IMR-90 (cell line): ENCODE measurements around the gene SLC4A4. TPM values are rescaled to one million over a fixed set of nuclear protein-coding genes. Genes with fewer than 3 reads are reported as not detected.

Experiments
- ATAC-seq: fragments of 200-7000 bp; cut with Tn5 transposase; 2 replicates; pipeline ENCODE4 v1.9.1; 2020; ENCODE audit warnings: low read depth, mild to moderate bottlenecking, moderate library complexity
- BruUV-seq: library from RNA; stranded (reverse); fragments of 400-500 nt; replicated peaks from 2 replicates; lab custom pipeline; 2021; lab: Mats Ljungman, UMichigan
- CTCF ChIA-PET: fragments of 300-600 bp; formaldehyde crosslinking; extraction: SDS; loops from one replicate; lab custom pipeline; 2021; ENCODE audit warnings: antibody characterized with exemption; lab: Yijun Ruan, JAX
- POLR2A ChIA-PET: fragments of 300-600 bp; sonication (Branson Sonifier 250); formaldehyde crosslinking; loops from one replicate; lab custom pipeline; 2022; ENCODE audit warnings: antibody characterized with exemption; ENCODE audit not compliant: unreplicated experiment; lab: Charles Lee
- DNase-seq: peaks from one replicate; pipeline ENCODE4 v3.0.0; 2013
- H2AFZ ChIP-seq: replicated peaks from 2 replicates; pipeline ENCODE3; 2013; ENCODE audit warnings: low read length, mild to moderate bottlenecking; ENCODE audit not compliant: poor library complexity
- H2AK5ac ChIP-seq: 2 replicates; pipeline ENCODE4 v1.6.1; 2013; ENCODE audit warnings: low read depth, low read length, inconsistent platforms
- H2AK9ac ChIP-seq: replicated peaks from 2 replicates; pipeline ENCODE3; 2013; ENCODE audit warnings: mild to moderate bottlenecking, low read depth, low read length, moderate library complexity; ENCODE audit not compliant: poor library complexity
- H2BK120ac ChIP-seq: 2 replicates; pipeline ENCODE4 v1.6.1; 2013; ENCODE audit warnings: low read depth, low read length, inconsistent platforms
- H2BK15ac ChIP-seq: 3 replicates; pipeline ENCODE4 v1.6.1; 2013; ENCODE audit warnings: low read depth, low read length, inconsistent platforms
- H2BK20ac ChIP-seq: 2 replicates; pipeline ENCODE4 v1.6.1; 2013; ENCODE audit warnings: low read depth, mild to moderate bottlenecking, inconsistent platforms, low read length, moderate library complexity
- H2BK5ac ChIP-seq: 2 replicates; pipeline ENCODE4 v1.6.1; 2013; ENCODE audit warnings: mild to moderate bottlenecking, low read depth, low read length, inconsistent platforms; ENCODE audit not compliant: poor library complexity, severe bottlenecking
- H3K14ac ChIP-seq: replicated peaks from 2 replicates; pipeline ENCODE4 v1.6.1; 2013; ENCODE audit warnings: low read depth, low read length, inconsistent platforms
- H3K18ac ChIP-seq: 2 replicates; pipeline ENCODE4 v1.6.1; 2013; ENCODE audit warnings: low read depth, low read length, control low read depth
- H3K23ac ChIP-seq: 2 replicates; pipeline ENCODE4 v1.6.1; 2013; ENCODE audit warnings: low read depth, low read length, inconsistent platforms
- H3K27ac ChIP-seq: 2 replicates; pipeline ENCODE4 v1.5.1; 2013; ENCODE audit warnings: mild to moderate bottlenecking, control low read depth, low read length; ENCODE audit not compliant: insufficient read depth
- H3K27me3 ChIP-seq: 2 replicates; pipeline ENCODE4 v1.6.1; 2013; ENCODE audit warnings: low read length; ENCODE audit not compliant: control insufficient read depth, insufficient read depth
- H3K36me3 ChIP-seq: 2 replicates; pipeline ENCODE4 v1.6.1; 2013; ENCODE audit warnings: low read length, mixed read lengths; ENCODE audit not compliant: control insufficient read depth, insufficient read depth
- H3K4ac ChIP-seq: 2 replicates; pipeline ENCODE4 v1.6.1; 2013; ENCODE audit warnings: low read depth, low read length, inconsistent platforms
- H3K4me1 ChIP-seq: 2 replicates; pipeline ENCODE4 v1.6.1; 2013; ENCODE audit warnings: low read length, mixed read lengths; ENCODE audit not compliant: control insufficient read depth, insufficient read depth
- H3K4me2 ChIP-seq: 2 replicates; pipeline ENCODE4 v1.6.1; 2013; ENCODE audit warnings: low read depth, mild to moderate bottlenecking, control low read depth, low read length, moderate library complexity
- H3K4me3 ChIP-seq: 2 replicates; pipeline ENCODE4 v1.5.1; 2013; ENCODE audit warnings: low read depth, mild to moderate bottlenecking, control low read depth, low read length, moderate library complexity; ENCODE audit not compliant: insufficient read depth
- H3K56ac ChIP-seq: 2 replicates; pipeline ENCODE4 v1.6.1; 2013; ENCODE audit warnings: low read length, inconsistent platforms; ENCODE audit not compliant: insufficient read depth; ENCODE audit errors: extremely low read depth
- H3K79me1 ChIP-seq, 2 experiments: 2 replicates each; pipeline ENCODE4 v1.6.1; 2013; ENCODE audit warnings: low read length in 2 of 2, inconsistent platforms in 1 of 2, low read depth in 1 of 2
- H3K9ac ChIP-seq: 2 replicates; pipeline ENCODE4 v1.6.1; 2013; ENCODE audit warnings: low read depth, low read length, control low read depth
- H3K9me1 ChIP-seq: 2 replicates; pipeline ENCODE4 v1.6.1; 2013; ENCODE audit warnings: low read length, inconsistent platforms; ENCODE audit not compliant: insufficient read depth
- H3K9me3 ChIP-seq: 2 replicates; pipeline ENCODE4 v1.6.1; 2013; ENCODE audit warnings: low read length; ENCODE audit not compliant: control insufficient read depth, insufficient read depth
- H4K20me1 ChIP-seq: 2 replicates; pipeline ENCODE4 v1.6.1; 2013; ENCODE audit warnings: low read length, inconsistent platforms; ENCODE audit not compliant: insufficient read depth
- H4K5ac ChIP-seq: 2 replicates; pipeline ENCODE4 v1.6.1; 2013; ENCODE audit warnings: mild to moderate bottlenecking, low read depth, low read length, control low read depth
- H4K8ac ChIP-seq, 2 experiments: 2 replicates each; pipeline ENCODE4 v1.6.1; 2013; ENCODE audit warnings: low read depth in 2 of 2, low read length in 2 of 2, control low read depth in 1 of 2, inconsistent platforms in 1 of 2
- H4K91ac ChIP-seq: 2 replicates; pipeline ENCODE4 v1.6.1; 2013; ENCODE audit warnings: low read depth, low read length, inconsistent platforms; ENCODE audit not compliant: insufficient read depth
- BHLHE40 ChIP-seq: fragments of 150-350 bp; IDR thresholded peaks from 2 replicates; pipeline ENCODE4 v1.6.1; 2016; ENCODE audit warnings: mild to moderate bottlenecking, low read depth, low read length
- CEBPB ChIP-seq: IDR thresholded peaks from 2 replicates; pipeline ENCODE4 v1.6.1; 2012; ENCODE audit warnings: low read depth, low read length, improper control_type of control experiment
- CHD1 ChIP-seq: IDR thresholded peaks from 2 replicates; pipeline ENCODE4 v1.6.1; 2012; ENCODE audit warnings: low read depth, low read length, improper control_type of control experiment
- CTCF ChIP-seq: conservative IDR thresholded peaks from 2 replicates; pipeline ENCODE4 v1.5.1; 2012; ENCODE audit warnings: mild to moderate bottlenecking, low read depth, low read length, improper control_type of control experiment
- FOS ChIP-seq: fragments of 150-350 bp; IDR thresholded peaks from 2 replicates; pipeline ENCODE4 v1.6.1; 2016; ENCODE audit warnings: low read depth, low read length
- MAFK ChIP-seq: IDR thresholded peaks from 2 replicates; pipeline ENCODE4 v1.6.1; 2012; ENCODE audit warnings: low read depth, low read length, improper control_type of control experiment
- MAZ ChIP-seq: IDR thresholded peaks from 2 replicates; pipeline ENCODE4 v1.6.1; 2012; ENCODE audit warnings: low read depth, mild to moderate bottlenecking, low read length, improper control_type of control experiment, moderate library complexity, borderline replicate concordance
- MXI1 ChIP-seq: IDR thresholded peaks from 2 replicates; pipeline ENCODE4 v1.6.1; 2012; ENCODE audit warnings: low read depth, mild to moderate bottlenecking, low read length, moderate library complexity, borderline replicate concordance
- NFE2L2 ChIP-seq: fragments of 150-350 bp; IDR thresholded peaks from 2 replicates; pipeline ENCODE4 v1.6.1; 2016; ENCODE audit warnings: low read depth, mild to moderate bottlenecking, low read length
- POLR2A ChIP-seq: IDR thresholded peaks from 2 replicates; pipeline ENCODE4 v1.6.1; 2012; ENCODE audit warnings: mild to moderate bottlenecking, low read depth, low read length
- RAD21 ChIP-seq: IDR thresholded peaks from 2 replicates; pipeline ENCODE4 v1.6.1; 2012; ENCODE audit warnings: low read length, improper control_type of control experiment
- RCOR1 ChIP-seq: IDR thresholded peaks from 2 replicates; pipeline ENCODE4 v1.6.1; 2012; ENCODE audit warnings: mild to moderate bottlenecking, low read length, improper control_type of control experiment; ENCODE audit not compliant: insufficient replicate concordance
- RFX5 ChIP-seq: IDR thresholded peaks from 2 replicates; pipeline ENCODE4 v1.8.0; 2012; ENCODE audit warnings: low read depth, mild to moderate bottlenecking, low read length, moderate library complexity
- SMC3 ChIP-seq: fragments of 150-350 bp; IDR thresholded peaks from 2 replicates; pipeline ENCODE4 v1.6.1; 2016; ENCODE audit warnings: low read depth, mild to moderate bottlenecking, antibody characterized with exemption, low read length, moderate library complexity
- WGBS, 2 experiments: methylation state at CpG; one replicate each; pipeline versions ENCODE4 v1.1.5 to v1.1.7; 2013; ENCODE audit warnings: missing lambda C conversion rate in 2 of 2; ENCODE audit not compliant: insufficient read length in 1 of 2; ENCODE audit errors: extremely low coverage in 2 of 2; 5-methylcytosine and 5-hydroxymethylcytosine counted together
- dilution Hi-C: fragments of 300-500 bp; cut with HindIII; formaldehyde crosslinking; loops from one replicate; pipeline ENCODE4 v1.14.3; 2018; ENCODE audit warnings: low sequenced_read_pairs; ENCODE audit not compliant: unreplicated experiment
- in situ Hi-C: fragments of 300-500 bp; cut with MboI; formaldehyde crosslinking; loops from 3 replicates; pipeline ENCODE4 v1.14.3; 2019; ENCODE audit warnings: low sequenced_read_pairs, inconsistent platforms, mixed read lengths
- intact Hi-C: fragments of 100-400 bp; cut with micrococcal nuclease; formaldehyde crosslinking; loops from 2 replicates; pipeline ENCODE4 v1.10.0; 2022
- polyA plus RNA-seq, 3 experiments: library from polyadenylated mRNA; depleted of rRNA; stranded (reverse); fragments of >200 nt; gene quantifications; 2 replicates each; pipeline ENCODE4 v1.2.3, GENCODE V29; 2012; ENCODE audit warnings: low replicate concordance in 1 of 3
- total RNA-seq: library from RNA; depleted of rRNA; stranded (reverse); fragments of >200 nt; gene quantifications from 2 replicates; pipeline ENCODE4 v1.2.3, GENCODE V29; 2012
- TF ChIP-seq, protein P1 (sequence below): fragments of 150-350 bp; IDR thresholded peaks from 2 replicates; pipeline ENCODE4 v1.6.1; 2016; ENCODE audit warnings: low read depth, mild to moderate bottlenecking, low read length, moderate library complexity, borderline replicate concordance

The SLC4A4 gene
- total and polyA plus RNA-seq, 2 of the 4 experiments (the other 2 are of a cell fraction) = 5.6 to 16.8 TPM

DNA sequence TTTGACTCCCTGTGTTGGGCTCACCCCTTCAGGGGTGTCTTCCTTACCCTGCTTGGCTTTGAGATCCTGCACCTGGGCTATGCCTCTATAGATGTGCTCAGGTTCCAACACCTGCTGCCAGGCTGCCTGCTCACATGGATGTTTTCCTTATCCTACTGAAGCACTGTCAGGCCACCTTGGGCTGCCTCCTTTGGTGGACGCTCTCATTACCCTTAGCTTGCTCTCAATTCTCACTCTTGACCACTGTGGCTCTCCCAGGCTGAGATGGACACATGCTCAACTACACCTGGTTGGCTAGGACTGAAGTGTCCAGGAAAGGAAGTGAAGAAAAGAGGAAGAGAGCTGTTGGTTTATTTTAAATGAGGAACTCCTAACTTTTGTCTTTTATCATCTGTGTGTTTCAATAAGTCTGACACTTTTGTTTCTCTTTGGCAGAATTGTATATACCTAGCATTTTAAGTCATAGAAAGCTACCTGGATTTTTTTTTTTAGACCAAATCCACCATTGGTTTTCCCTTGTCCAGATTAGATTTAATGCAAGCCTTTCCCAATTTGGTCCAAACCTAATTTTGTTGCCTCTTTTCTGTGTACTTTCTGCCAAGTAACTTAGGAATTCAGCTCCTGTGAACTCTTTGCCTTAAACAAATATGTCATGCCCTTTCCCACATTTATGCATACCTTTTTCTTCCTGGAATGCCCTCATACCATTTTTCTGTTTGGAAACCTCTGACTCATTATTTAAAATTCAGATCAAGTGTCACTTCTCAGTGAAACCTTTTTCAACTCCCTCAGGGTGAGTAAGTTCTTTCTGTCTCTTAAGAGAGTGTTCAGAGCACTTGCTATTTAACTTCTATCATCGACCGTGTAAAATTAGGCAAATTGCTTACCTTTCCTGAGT lies 269.2 kb downstream of the SLC4A4 start:
- in situ Hi-C loops (no loop called here), intact Hi-C loops (no loop called here), dilution Hi-C loops (no loop called here)
- no peak overlapping the region for H3K9ac ChIP-seq
- H3K4me1 ChIP-seq = peaks cover 3% of the 10 kb centered on the region; the same call in 1 of the 2 replicates
- BruUV-seq = no TSS peak
- H3K4ac ChIP-seq = no peak overlapping the region
- H2AK5ac ChIP-seq = no peak overlapping the region; the same call in 1 of the 2 replicates
- no CpG with 5 or more reads among the region's 3 CpGs for WGBS, 2 experiments
- no peaks in the 10 kb centered on the region for H3K79me1 ChIP-seq
- H3K14ac ChIP-seq = no peak overlapping the region
- H3K27me3 ChIP-seq = peaks cover 3% of the 10 kb centered on the region
- H3K27ac ChIP-seq = no peak overlapping the region
- no peak overlapping the region for H3K4me2 ChIP-seq
- no peak overlapping the region for H3K56ac ChIP-seq
- no peaks in the 10 kb centered on the region for H4K20me1 ChIP-seq
- no peaks in the 10 kb centered on the region for H3K36me3 ChIP-seq
- POLR2A ChIA-PET = no interaction called here
- H2BK120ac ChIP-seq = no peak overlapping the region
- no peak overlapping the region for H3K4me3 ChIP-seq
- peak overlapping the region; percentile 25 for H2AFZ ChIP-seq
- no peak overlapping the region for H3K23ac ChIP-seq
- no peak overlapping the region; the same call in 2 of the 3 replicates for H2BK15ac ChIP-seq
- ATAC-seq (peak; percentile 60), DNase-seq (peak; percentile 6)
- H3K9me3 ChIP-seq = no peaks in the 10 kb centered on the region; the same call in 1 of the 2 replicates
- H2AK9ac ChIP-seq = no peak overlapping the region
- H4K91ac ChIP-seq = no peak overlapping the region
- no peak overlapping the region for H2BK5ac ChIP-seq
- H3K9me1 ChIP-seq = no peaks in the 10 kb centered on the region
- no peak overlapping the region for H3K18ac ChIP-seq
- CTCF ChIA-PET = interaction anchor here (0.6 kb wide), 1 partner anchor 266 kb away, joined by 3 read pairs; no protein-coding TSS in a partner anchor
- H2BK20ac ChIP-seq = no peak overlapping the region
- no peak overlapping the region for H4K5ac ChIP-seq
- no peak overlapping the region for H4K8ac ChIP-seq
- TF ChIP-seq, protein P1, sequence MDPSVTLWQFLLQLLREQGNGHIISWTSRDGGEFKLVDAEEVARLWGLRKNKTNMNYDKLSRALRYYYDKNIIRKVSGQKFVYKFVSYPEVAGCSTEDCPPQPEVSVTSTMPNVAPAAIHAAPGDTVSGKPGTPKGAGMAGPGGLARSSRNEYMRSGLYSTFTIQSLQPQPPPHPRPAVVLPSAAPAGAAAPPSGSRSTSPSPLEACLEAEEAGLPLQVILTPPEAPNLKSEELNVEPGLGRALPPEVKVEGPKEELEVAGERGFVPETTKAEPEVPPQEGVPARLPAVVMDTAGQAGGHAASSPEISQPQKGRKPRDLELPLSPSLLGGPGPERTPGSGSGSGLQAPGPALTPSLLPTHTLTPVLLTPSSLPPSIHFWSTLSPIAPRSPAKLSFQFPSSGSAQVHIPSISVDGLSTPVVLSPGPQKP = no peak
- no peak for TF ChIP-seq MAFK
- TF ChIP-seq CEBPB = no peak
- no peak for TF ChIP-seq SMC3
- no peak for TF ChIP-seq CTCF
- TF ChIP-seq CHD1 = no peak
- TF ChIP-seq RFX5 = no peak
- no peak for TF ChIP-seq RCOR1
- TF ChIP-seq FOS = no peak
- no peak for TF ChIP-seq BHLHE40
- TF ChIP-seq NFE2L2 = no peak
- TF ChIP-seq MAZ = no peak
- no peak for TF ChIP-seq RAD21
- TF ChIP-seq MXI1 = no peak
- TF ChIP-seq POLR2A = no peak
